Stimulated activated CD8-positive, alpha-beta memory T cell treated with anti-CD3 and anti-CD28 coated beads, Interleukin-12 subunit alpha, Interleukin-12 subunit beta, amount 100 ng/mL, for 24 hours (primary cell): ENCODE data around the gene VSX1.

ENCODE experiments used
- DNase-seq: peaks from one replicate; pipeline ENCODE4 v3.0.0-alpha.2; 2020; ENCODE audit errors: extremely low read depth

The VSX1 gene

GRCh38 chr20:25040438-25040831 lies 41.5 kb downstream of the VSX1 start:
- no peak for DNase-seq

GRCh38 chr20:25039697-25040437 lies 42.1 kb downstream of the VSX1 start:
- DNase-seq, result no peak

GRCh38 chr20:25038591-25039015 lies 43.3 kb downstream of the VSX1 start:
- DNase-seq, result no peak

GRCh38 chr20:25038103-25038410 lies 43.9 kb downstream of the VSX1 start:
- no peak for DNase-seq

GRCh38 chr20:25037288-25038102 lies 44.4 kb downstream of the VSX1 start:
- no peak for DNase-seq

- no peak for DNase-seq
Observed at GRCh38 chr20:25036331-25036936, 45.5 kb downstream of the VSX1 start.

GRCh38 chr20:25035921-25036320 lies 46.0 kb downstream of the VSX1 start:
- DNase-seq, result no peak

- no peak for DNase-seq
Observed at GRCh38 chr20:25033924-25034300, 48.0 kb downstream of the VSX1 start.

GRCh38 chr20:25033265-25033923 lies 48.5 kb downstream of the VSX1 start:
- DNase-seq, result no peak

GRCh38 chr20:25032478-25033264 lies 49.3 kb downstream of the VSX1 start:
- DNase-seq, result no peak

GRCh38 chr20:25032065-25032477 lies 49.9 kb downstream of the VSX1 start:
- no peak for DNase-seq

GRCh38 chr20:25031241-25031640 lies 50.7 kb downstream of the VSX1 start:
- no peak for DNase-seq

- DNase-seq, result no peak
Observed at GRCh38 chr20:25030649-25031207, 51.2 kb downstream of the VSX1 start.

- no peak for DNase-seq
Observed at GRCh38 chr20:25030007-25030648, 51.8 kb downstream of the VSX1 start.

GRCh38 chr20:25025986-25026605 lies 55.8 kb downstream of the VSX1 start:
- no peak for DNase-seq
